HG03575 (cell line): ENCODE data around the gene FAM3C.
"Not testable (repeated sequence)": the region's sequence is repeated elsewhere in the genome, so short reads cannot be mapped to it uniquely, and the experiment has no call there.

Experiments
- ATAC-seq: cut with Tn5 transposase; IDR thresholded peaks from one replicate; pipeline ENCODE4 v1.9.1; 2021; ENCODE audit not compliant: unreplicated experiment, insufficient number of reproducible peaks, low FRiP score; ENCODE audit errors: extremely low read depth

FAM3C gene

GRCh38 chr7:121395961-121396757, at the start of gene FAM3C:
TSS of gene FAM3C (minus strand) at chr7:121396308. CDS start at chr7:121382969, 13,339 bp downstream.
- peak; percentile 66 for ATAC-seq

DNA sequence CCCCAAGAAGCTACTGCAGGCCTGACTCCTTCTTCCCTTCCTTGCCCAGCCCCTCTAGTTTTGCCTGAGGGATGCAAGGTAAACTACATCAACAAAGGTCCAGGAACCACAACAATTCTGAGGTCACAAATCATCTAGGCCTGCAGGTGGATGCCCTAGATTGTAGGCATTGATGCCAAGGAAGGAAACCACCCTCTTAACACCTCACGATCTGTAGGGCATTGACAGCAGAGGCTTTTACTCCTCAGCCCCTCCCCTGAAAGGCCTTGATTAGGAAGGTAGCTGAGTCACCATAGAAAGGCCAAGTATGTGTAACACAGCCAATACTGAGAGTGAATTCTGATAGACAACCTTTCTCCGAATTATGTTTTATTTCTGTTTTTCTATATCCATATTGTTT, 46.7 kb upstream of the FAM3C start:
- ATAC-seq: no peak

DNA sequence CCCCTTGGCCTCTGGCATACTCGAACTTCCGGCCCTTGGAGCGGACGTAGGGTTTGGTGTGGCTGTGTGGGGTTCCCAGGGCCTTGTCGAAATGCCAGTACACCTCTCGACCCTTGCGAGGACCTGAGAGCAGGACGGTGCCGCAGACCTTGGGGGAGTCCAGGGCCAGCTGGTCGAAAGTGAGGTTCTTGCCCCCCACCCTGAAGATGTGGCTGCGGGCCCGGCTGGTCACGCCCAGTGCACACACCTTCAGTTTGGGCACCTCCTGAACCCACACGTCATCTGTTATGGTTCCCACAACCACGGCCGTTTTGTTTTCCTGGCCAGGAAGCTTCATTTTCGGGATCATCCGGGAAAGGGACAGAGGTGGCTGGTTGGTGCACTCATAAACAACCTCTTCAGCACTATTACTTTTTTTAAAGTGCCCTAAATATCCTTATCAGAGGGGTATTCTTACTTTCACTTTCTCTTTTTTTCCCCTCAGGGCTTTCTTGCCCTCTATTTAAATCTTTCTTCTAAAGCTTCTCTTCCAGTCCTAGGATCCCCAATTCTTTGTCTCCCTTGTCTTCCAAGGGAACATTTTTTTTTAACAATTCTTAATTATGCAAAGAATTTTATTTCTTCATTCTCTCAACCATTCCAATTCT, 44.9 kb upstream of the FAM3C start:
- no peak for ATAC-seq

DNA sequence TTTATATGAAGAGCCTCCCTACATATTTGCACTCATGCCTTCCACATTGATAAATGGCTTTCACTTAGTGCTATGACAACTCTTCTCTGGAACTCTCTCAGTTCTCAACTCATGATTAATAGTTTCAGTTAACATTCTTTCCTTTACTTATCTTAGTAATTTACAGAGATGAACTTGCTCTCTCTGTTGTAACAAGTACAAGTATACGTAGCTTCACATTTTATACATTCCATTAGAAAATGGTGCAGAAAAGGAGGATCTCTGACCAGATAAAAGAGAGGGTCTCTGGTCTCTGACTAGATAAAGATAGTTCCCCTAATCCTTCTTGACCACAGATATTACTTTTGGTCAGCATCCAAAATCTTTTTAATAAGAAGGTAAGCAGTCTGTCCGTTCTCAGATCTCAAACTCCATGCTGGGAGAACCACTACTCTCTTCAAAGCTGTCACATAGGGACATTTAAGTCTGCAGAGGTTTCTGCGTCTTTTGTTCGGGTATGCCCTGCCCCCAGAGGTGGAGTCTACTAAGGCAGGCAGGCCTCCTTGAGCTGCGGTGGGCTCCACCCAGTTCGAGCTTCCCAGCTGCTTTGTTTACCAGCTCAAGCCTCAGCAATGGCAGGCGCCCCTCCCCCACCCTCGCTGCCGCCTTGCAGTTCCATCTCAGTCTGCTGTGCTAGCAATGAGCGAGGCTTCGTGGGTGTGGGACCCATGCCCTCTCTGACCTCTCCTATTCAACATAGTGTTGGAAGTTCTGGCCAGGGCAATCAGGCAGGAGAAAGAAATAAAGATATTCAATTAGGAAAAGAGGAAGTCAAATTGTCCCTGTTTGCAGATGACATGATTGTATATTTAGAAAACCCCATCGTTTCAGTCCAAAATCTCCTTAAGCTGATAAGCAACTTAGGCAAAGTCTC, 42.2 kb upstream of the FAM3C start:
- not testable (repeated sequence) for ATAC-seq

GRCh38 chr7:121437470-121437869, 41.4 kb upstream of the FAM3C start:
- ATAC-seq: no peak

DNA sequence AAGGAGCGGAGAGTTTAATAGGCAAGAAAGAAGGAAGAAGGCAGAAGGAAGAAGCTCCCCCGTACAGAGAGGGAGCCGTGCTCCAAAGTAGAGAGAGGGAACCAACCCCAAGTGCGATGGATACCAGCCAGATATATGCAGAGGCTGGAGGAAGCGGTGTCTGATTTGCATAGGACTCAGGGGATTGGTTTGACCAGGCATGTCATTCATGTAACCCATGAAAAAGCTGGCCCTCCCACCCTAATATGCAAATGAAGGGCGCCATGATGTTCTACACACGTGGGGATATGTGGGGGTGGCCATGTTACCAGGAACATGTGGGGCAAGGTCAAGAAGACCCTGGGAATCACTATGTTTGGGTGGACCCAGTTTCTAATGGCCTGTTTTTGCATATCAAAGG, 40.6 kb upstream of the FAM3C start:
- no peak for ATAC-seq

- no peak for ATAC-seq
Observed at GRCh38 chr7:121436136-121436535, 40.0 kb upstream of the FAM3C start.

- peak; percentile 33 for ATAC-seq
Observed at GRCh38 chr7:121433775-121434174, 37.7 kb upstream of the FAM3C start.

DNA sequence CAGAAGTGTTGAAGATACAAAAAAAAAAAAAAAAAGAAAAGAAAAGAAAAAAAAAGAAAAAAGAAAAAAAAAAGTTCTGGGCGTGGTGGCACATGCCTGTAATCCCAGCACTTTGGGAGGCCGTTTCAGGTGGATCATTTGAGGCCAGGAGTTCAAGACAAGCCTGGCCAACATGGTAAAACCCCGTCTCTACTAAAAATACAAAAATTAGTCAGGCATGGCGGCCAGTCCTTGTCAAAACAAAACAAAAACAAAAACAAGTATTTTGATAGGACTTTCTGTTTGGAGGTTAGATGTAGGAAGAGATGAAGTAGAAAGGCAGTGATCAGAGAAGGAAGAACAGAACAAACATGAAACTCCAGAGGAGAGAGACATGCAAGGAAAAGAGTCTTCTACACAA, 36.4 kb upstream of the FAM3C start:
- ATAC-seq: peak; percentile 74

DNA sequence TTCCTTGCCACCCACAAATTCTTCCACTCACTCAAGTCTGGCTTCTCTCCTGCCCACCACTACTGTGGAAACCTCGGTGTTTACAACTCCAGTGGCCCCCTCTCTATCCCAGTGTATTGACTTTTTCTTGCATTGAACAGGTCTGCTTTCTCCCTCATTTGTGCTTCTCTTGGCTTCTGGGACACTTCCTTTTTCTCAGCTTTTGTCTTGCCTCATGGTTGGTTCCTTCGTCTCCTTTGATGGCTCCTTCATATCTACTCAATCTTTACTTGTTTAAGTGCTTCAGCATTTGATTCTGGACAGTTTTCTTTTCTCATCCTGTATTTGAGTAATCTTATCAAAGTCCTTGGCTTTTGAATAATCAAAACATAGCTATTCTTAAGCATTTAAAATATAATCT, 35.9 kb upstream of the FAM3C start:
- no peak for ATAC-seq

DNA sequence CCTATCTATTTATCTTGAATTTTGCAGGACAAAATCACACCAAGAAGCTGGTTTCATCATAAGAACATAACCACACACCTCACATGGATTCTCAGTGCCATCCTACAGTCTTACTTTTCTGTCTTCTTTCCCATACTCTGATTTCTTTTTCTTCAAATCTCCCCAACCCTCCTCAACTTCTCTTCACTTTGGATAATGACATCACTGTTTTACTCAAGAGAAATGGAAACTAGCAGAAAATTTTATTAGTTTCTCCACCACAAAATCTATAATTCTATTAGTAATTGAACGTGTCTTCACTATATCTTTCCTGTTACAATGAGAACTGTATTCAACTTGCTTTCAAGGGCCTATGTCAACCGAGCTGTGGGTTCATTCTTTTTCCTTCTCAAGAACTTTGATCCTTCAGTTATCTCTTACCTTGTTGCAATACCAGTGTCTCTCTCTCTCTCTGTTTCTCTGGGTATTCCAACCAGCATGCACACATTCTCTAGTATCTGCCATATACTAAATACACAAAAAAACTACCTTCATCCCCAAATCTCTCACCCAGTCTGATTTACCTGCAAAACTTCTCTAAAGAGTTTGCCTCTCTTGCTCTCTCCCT, 35.4 kb upstream of the FAM3C start:
- ATAC-seq: no peak

DNA sequence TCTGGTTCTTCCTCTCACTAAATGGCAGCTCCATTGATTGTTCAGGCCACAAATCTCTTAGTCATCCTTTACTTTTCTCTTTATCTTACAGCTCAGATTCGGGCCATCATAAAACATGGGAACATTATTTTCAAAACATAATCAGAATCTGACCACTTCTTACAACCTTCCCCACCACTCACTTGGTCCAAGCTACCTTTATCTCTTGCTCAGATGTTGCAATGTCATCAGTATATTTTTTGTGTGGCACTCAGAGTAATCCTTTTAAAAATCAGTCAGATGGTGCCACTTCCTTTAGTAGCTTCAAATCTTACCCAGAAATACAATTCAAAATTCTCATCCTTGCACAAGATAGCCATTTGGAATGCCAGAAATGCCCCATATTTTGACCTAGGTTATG, 34.5 kb upstream of the FAM3C start:
- ATAC-seq: no peak

GRCh38 chr7:121429798-121430197, 33.7 kb upstream of the FAM3C start:
- no peak for ATAC-seq

- no peak for ATAC-seq
Observed at GRCh38 chr7:121428855-121429489, 32.9 kb upstream of the FAM3C start.

DNA sequence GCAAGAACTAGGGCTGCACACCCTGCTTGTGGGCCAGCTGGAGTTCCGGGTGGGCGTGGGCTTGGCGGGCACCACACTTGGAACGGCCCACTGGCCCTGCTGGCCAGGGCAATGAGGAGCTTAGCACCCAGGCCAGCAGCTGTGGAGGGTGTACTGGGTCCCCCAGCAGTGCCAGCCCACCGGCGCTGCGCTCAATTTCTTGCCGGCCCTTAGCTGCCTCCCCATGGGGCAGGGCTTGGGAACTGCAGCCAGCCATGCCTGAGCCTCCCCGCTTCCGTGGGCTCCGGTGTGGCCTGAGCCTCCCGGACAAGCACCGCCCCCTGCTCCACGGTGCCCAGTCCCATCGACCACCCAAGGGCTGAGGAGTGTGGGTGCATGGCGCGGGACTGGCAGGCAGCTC, 25.6 kb upstream of the FAM3C start:
- not testable (repeated sequence) for ATAC-seq

- ATAC-seq: no peak
Observed at GRCh38 chr7:121420976-121421375, 24.9 kb upstream of the FAM3C start.

DNA sequence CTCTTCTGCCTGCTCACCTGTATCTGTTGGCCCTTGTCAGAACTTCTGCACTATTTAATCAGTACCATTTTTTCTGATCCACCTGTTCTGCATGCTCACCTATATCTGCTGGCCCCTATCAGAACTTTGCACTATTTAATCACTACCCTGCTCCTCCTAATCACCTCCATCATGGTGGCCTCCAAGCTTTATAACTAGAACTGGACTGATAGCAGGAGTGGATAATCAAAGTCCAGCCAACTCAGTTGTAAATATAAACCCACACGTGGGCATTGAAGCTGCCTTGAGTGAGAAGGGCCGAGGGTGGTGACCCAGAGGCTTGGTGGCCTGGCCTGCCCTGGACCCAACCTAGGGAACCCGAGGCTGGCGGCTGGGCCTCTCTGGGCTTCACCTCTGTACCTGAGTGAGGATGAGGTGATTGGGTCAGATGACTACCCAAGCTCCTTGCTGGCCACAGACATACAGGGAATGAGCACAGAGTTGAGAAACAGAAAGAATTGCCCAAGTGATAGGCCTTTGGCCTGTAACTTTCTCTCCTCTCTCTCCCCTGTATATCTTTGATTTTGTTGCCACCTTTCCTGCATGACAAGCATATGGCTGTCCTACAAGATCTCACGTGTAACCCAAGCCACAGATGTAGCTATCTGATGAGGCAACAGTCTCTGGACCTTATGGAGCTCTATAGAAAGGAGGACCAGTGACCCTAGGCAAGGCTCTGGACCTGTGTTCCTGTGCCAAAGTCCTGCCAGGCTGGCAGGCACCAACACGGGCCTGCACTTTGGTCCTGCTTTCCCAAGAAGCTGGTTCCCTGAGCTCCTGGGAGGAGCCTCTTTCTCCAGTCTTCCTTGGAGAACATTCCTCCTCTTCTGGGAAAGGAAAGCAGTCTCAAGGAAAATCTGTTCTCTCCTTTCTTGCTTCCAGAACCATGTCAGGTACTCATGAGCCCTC, 23.4 kb upstream of the FAM3C start:
- ATAC-seq: no peak

DNA sequence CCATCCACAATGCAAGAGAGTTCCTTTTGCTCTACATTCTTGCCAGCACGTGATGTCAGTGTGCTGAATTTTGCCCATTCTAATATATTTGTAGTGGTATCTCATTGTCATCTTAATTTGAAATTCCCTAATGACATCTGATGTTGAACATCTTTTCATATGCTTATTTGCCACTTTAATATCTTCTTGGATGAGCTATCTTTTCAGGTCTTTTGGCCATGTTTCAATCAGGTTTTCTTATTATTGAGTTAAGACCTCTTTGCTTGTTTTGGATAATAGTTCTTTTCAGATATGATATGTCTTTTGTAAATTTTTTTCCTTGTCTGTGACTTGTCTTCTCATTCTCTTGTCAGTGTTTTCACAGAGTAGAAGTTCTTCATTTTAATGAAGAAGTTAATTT, 20.4 kb upstream of the FAM3C start:
- no peak for ATAC-seq
